HG03378 (cell line): ENCODE measurements around the gene SLC31A1.
"Not testable (repeated sequence)": the region's sequence is repeated elsewhere in the genome, so short reads cannot be mapped to it uniquely, and the experiment has no call there.

Experiments
- ATAC-seq: cut with Tn5 transposase; IDR thresholded peaks from one replicate; pipeline ENCODE4 v1.9.1; 2021; ENCODE audit warnings: mild to moderate bottlenecking, moderate library complexity; ENCODE audit not compliant: unreplicated experiment

The SLC31A1 gene

GRCh38 chr9:113219969-113220368 is 1.4 kb upstream of the SLC31A1 start:
- peak; percentile 72 for ATAC-seq

- no peak for ATAC-seq
Measured at GRCh38 chr9:113220467-113221002, 809 bp upstream of the SLC31A1 start.

DNA sequence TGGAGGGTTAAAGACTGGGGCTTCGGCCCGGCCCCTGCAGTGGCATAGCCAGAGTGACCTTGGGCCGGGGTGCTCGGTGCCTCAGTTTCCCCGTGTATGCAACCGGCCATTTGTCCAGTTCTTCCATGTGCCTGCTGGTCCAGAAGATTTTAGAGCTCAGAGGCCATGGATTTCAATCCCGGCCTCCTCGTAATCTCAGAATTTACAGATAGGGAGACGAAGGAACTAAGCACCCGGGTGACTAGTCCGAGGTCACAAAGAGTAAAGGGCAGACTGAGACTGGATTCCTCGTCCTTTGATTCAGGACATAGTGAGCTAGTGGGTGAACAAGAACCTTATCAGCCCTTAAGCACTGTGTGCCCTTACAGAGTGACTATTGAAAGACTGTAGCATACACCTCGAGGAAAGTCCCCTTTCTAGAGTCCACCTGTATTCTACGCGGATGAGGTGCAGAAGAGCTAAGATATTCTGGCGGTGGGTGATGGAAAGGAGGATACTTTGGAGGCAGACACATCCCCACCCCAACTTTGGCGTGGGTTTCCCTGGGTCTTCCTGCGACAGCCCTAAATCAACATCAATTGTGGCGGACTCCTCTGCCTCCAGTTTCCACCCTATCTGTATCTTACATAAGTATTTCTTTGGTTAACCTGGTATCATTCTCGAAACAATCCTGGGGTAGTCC is 597 bp downstream of the SLC31A1 start:
- ATAC-seq, result no peak

- no peak for ATAC-seq
Measured at GRCh38 chr9:113222482-113222841, 1.1 kb downstream of the SLC31A1 start.

DNA sequence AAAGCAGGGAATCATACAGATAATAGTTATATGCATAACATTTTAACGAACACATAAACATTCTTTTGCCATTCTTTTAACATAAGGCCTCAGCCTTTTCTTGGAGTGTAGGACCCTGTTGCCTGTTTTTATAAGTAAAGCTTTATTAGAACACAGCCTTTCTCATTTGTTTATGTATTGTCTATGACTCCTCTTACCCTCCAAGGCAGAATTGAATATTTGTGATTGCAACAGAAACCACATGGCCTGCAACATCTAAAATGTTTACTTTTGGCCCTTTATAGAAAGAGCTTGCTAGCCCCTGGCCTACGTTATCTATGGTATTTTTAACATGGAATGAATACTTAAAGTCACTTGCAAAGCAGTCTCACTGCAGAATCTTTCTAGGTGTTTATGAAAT is 2.6 kb downstream of the SLC31A1 start:
- no peak for ATAC-seq

DNA sequence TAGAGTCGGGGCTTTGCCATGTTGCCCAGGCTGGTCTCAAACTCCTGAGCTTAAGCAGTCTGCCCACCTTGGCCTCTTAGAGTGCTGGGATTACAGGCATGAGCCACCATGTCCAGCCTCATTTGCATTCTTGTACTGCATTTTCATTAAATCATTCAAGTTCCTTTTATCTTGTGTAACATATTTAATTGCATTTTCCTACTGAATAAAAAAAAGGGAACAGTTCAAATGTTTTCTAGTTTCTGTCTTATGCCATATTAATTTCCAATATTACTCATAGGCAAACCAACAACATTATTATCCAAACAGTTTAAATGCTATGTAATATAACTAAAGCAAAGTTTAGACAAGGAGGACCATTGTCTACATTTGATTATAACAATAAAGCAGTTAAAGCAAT is 6.1 kb downstream of the SLC31A1 start:
- ATAC-seq, result no peak

GRCh38 chr9:113228130-113228665 is 6.9 kb downstream of the SLC31A1 start:
- no peak for ATAC-seq

DNA sequence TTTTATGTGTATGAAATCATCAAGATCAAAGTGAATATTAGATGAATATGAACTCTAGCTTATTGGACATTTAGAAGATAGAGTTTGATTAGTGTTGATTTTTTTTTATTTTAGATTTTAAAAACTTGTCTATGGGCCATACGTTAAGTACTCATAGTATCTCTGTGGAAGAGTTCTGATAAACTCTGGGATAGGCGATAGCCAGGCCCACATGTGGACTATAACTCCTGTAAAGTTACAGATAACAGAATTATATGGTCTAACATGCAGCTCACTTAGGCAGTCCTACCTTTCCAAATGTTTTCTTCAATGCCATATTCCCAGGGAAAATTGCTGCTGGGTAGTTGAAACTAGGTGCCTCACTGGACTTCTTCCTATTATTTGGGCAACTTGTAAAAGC is 10.4 kb downstream of the SLC31A1 start:
- ATAC-seq, result no peak

- ATAC-seq, result not testable (repeated sequence)
Measured at GRCh38 chr9:113235701-113236255, 14.4 kb downstream of the SLC31A1 start.

GRCh38 chr9:113237026-113237425 is 15.7 kb downstream of the SLC31A1 start:
- ATAC-seq, result no peak

DNA sequence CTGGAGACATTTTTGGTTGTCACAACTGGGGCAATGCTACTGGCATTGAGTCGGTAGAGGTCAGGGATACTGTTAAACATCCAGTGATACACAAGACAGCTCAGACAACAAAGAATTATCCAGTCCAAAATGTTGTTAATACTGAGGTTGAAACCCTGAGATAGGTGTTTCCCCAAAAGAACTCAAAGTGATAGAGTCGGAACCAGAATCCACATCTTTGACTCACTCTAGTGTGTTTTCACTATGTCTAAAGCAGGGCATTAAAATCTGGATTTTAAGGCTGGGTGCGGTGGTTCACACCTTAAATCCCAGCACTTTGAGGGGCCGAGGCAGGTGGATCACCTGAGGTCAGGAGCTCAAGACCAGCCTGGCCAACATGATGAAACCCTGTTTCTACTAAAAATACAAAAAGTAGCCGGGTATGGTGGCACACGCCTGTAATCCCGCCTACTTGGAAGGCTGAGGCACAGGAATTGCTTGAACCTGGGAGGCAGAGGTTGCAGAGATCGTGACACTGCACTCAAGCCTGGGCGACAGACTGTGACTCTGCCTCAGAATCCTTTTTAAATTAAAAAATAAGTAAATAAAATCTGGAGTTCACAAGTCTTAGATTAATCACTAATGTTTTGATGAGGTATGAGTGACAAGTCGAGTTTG is 17.0 kb downstream of the SLC31A1 start:
- no peak for ATAC-seq

DNA sequence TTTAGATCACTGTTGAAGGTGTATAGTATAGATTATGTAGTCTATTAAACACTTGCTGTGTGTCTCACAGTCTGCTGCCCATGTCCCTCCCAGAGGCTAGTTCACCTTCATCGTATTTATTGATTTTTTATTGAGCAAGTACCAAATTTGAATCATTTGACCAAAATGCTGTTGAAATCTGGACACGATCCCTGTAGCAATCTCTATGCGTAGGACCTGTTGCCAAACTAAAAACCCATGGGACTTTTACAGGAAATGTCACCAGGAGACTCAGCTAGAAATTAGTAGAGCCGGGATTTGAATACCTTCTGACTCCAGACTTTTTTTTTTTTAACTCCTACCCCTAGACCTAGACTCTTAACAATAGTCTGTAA is 17.5 kb downstream of the SLC31A1 start:
- no peak for ATAC-seq

GRCh38 chr9:113241161-113241560 is 19.8 kb downstream of the SLC31A1 start:
- no peak for ATAC-seq

- ATAC-seq, result no peak
Measured at GRCh38 chr9:113244556-113244955, 23.2 kb downstream of the SLC31A1 start.

- no peak for ATAC-seq
Measured at GRCh38 chr9:113245894-113246293, 24.6 kb downstream of the SLC31A1 start.

- no peak for ATAC-seq
Measured at GRCh38 chr9:113246928-113247327, 25.6 kb downstream of the SLC31A1 start.

- ATAC-seq, result no peak
Measured at GRCh38 chr9:113247640-113248039, 26.3 kb downstream of the SLC31A1 start.

DNA sequence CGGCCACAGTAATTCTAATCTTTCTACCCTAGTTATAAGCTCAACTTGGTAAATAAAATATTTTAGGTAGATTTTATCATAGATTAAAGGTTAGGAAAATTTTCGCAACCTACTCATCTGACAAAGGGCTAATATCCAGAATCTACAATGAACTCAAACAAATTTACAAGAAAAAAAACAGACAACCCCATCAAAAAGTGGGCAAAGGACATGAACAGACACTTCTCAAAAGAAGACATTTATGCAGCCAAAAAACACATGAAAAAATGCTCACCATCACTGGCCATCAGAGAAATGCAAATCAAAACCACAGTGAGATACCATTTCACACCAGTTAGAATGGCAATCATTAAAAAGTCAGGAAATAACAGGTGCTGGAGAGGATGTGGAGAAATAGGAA is 28.3 kb downstream of the SLC31A1 start:
- ATAC-seq, result not testable (repeated sequence)

DNA sequence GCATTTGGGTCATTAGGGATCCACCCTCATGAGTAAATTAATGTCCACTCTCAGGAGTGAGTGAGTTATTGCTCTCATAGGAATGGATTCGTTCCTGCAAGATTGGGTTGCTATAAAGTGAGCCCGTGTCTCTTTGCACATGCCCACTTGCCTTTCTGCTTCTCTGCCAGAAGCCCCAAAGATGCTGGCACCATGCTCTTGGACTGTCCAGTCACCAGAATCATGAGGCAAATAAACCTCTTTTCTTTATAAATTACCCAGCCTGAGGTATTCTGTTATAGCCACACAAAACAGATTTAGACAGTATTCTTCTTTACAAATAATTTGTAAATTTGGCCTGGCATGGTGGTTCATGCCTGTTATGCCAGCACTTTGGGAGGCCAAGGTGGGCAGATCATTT is 29.5 kb downstream of the SLC31A1 start:
- ATAC-seq, result no peak

DNA sequence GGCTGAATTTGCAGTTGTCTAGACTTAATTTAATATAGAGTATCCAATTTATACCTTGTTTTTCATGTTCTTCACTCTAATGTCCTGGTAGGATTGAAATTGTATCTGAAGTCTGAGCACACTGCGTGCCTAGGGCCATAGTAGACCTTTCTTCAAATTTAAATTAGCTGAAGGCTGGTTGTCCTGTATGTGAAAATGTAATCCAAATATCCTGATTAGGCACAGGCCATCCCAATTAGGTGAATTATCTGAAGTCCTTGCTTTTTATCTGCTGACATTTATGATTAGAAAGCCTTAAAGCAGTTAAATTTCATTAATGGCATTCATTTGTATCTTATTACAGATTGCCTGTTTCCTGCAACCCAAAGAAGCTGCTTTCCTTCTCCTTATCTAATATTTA is 33.6 kb downstream of the SLC31A1 start:
- no peak for ATAC-seq

DNA sequence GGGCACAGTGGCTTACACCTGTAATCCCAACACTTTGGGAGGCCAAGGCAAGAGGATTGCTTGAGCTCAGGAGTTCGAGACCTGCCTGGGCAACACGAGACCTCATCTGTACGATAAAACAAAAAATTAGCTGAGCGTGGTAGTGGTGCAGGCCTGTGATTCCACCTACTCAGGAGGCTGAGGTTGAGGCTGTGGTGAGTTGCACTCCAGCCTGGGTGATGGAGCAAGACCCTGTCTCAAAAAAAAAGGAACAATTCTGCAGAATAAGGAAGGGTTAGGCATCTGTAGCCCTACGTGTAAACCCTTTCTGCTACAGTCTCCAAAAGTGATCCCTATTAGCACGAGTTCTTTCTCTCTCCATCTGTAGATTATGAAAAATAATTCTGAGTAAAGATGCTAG is 34.1 kb downstream of the SLC31A1 start:
- no peak for ATAC-seq

- no peak for ATAC-seq
Measured at GRCh38 chr9:113257863-113258262, 36.5 kb downstream of the SLC31A1 start.
